Fibroblast of skin of abdomen (primary cell): Measurements from ENCODE around the gene SH2D3C.
A peak's percentile ranks its signal among the peaks of the same experiment; 100 is the strongest.

Experiments used
- DNase-seq: peaks from one replicate; pipeline ENCODE4 v3.0.0-alpha.2; 2013

Gene SH2D3C

GRCh38 chr9:127715470-127716337 lies 62.8 kb downstream of the SH2D3C start, which contains the start of the genes PTRH1 and TTC16:
PTRH1 (minus strand) TSS chr9:127715663; CDS start chr9:127715639, 24 bp downstream.
TTC16 (plus strand) TSS chr9:127716079; CDS start chr9:127716146, 67 bp downstream.
- peak; percentile 94 for DNase-seq

GRCh38 chr9:127714951-127715469 lies 63.5 kb downstream of the SH2D3C start:
- no peak for DNase-seq

- DNase-seq: no peak
Observed at GRCh38 chr9:127714020-127714750, 64.3 kb downstream of the SH2D3C start.

GRCh38 chr9:127712867-127713266 lies 65.6 kb downstream of the SH2D3C start:
- no peak for DNase-seq

GRCh38 chr9:127712371-127712770 lies 66.1 kb downstream of the SH2D3C start:
- DNase-seq: no peak

GRCh38 chr9:127711831-127712274 lies 66.6 kb downstream of the SH2D3C start:
- no peak for DNase-seq

- DNase-seq: no peak
Observed at GRCh38 chr9:127711226-127711701, 67.2 kb downstream of the SH2D3C start.

- no peak for DNase-seq
Observed at GRCh38 chr9:127710204-127710783, 68.2 kb downstream of the SH2D3C start.

- no peak for DNase-seq
Observed at GRCh38 chr9:127708952-127709587, 69.4 kb downstream of the SH2D3C start.

- no peak for DNase-seq
Observed at GRCh38 chr9:127707766-127708165, 70.7 kb downstream of the SH2D3C start.

- DNase-seq: no peak
Observed at GRCh38 chr9:127706836-127707241, 71.6 kb downstream of the SH2D3C start, which contains the start of gene CFAP157. CFAP157 (plus strand) TSS chr9:127706988; CDS start chr9:127707032, 44 bp downstream.

- DNase-seq: no peak
Observed at GRCh38 chr9:127705577-127706379, 72.7 kb downstream of the SH2D3C start.

- DNase-seq: no peak
Observed at GRCh38 chr9:127703289-127703946, 75.0 kb downstream of the SH2D3C start.

GRCh38 chr9:127700594-127701255 lies 77.7 kb downstream of the SH2D3C start:
- no peak for DNase-seq

- DNase-seq: no peak
Observed at GRCh38 chr9:127700140-127700539, 78.3 kb downstream of the SH2D3C start.

GRCh38 chr9:127698985-127699670 lies 79.3 kb downstream of the SH2D3C start:
- peak; percentile 96 for DNase-seq

GRCh38 chr9:127698386-127698785 lies 80.1 kb downstream of the SH2D3C start:
- DNase-seq: no peak

GRCh38 chr9:127697575-127697974 lies 80.9 kb downstream of the SH2D3C start:
- no peak for DNase-seq
